ENCODE results near the gene ZBTB39. TPM values are rescaled to one million over a fixed set of nuclear protein-coding genes. Genes with fewer than 3 reads are reported as not detected.
"Not testable (repeated sequence)": the region's sequence is repeated elsewhere in the genome, so short reads cannot be mapped to it uniquely, and the experiment has no call there.

ZBTB39 gene
- total RNA-seq, 1 donor from 2014 or later = 6.1 TPM

GRCh38 chr12:56980268-56980667 is 26.1 kb downstream of the ZBTB39 start:
- TF ChIP-seq POLR2AphosphoS5 (IDR thresholded peaks at IDR 0.05; ENCODE audit: insufficient read depth in 1 of 2, low read depth in 1 of 2) (no peak), CTCF (IDR thresholded peaks at IDR 0.05) (no peak), POLR2A (IDR thresholded peaks at IDR 0.05) (no peak)
- Histone ChIP-seq H3K36me3 (no peaks in the 10 kb centered on the region), H3K4me3 (no peak overlapping the region), H3K27me3 (no peaks in the 10 kb centered on the region), H3K9me3 (no peaks in the 10 kb centered on the region), H3K27ac (no peak overlapping the region), H3K4me1 (no peaks in the 10 kb centered on the region)
- intact Hi-C loops (cut with DNase I) = no loop called here
- peak; percentile 9 to 37 for DNase-seq (ENCODE audit: extremely low spot score in 2 of 2)

GRCh38 chr12:56979628-56980027 is 26.7 kb downstream of the ZBTB39 start:
- no peaks in the 10 kb centered on the region for H3K36me3 ChIP-seq
- no peak for TF ChIP-seq CTCF (IDR thresholded peaks at IDR 0.05)
- no peak for TF ChIP-seq POLR2AphosphoS5 (IDR thresholded peaks at IDR 0.05; ENCODE audit: insufficient read depth in 1 of 2, low read depth in 1 of 2)
- TF ChIP-seq POLR2A (IDR thresholded peaks at IDR 0.05) = no peak
- peak in 1 of 2 donors; percentile 77 for DNase-seq (ENCODE audit: extremely low spot score in 2 of 2)
- H3K4me1 ChIP-seq = no peaks in the 10 kb centered on the region
- no peaks in the 10 kb centered on the region for H3K9me3 ChIP-seq
- H3K4me3 ChIP-seq = no peak overlapping the region
- no peaks in the 10 kb centered on the region for H3K27me3 ChIP-seq
- no peak overlapping the region for H3K27ac ChIP-seq
- intact Hi-C loops (cut with DNase I) = no loop called here

GRCh38 chr12:56978397-56979138 is 27.8 kb downstream of the ZBTB39 start:
- no peak overlapping the region for H3K27ac ChIP-seq
- no peaks in the 10 kb centered on the region for H3K9me3 ChIP-seq
- peak; percentile 72 to 85 for DNase-seq (ENCODE audit: extremely low spot score in 2 of 2)
- no peaks in the 10 kb centered on the region for H3K27me3 ChIP-seq
- no peaks in the 10 kb centered on the region for H3K36me3 ChIP-seq
- H3K4me3 ChIP-seq = no peak overlapping the region
- no peaks in the 10 kb centered on the region for H3K4me1 ChIP-seq
- intact Hi-C loops (cut with DNase I) = no loop called here
- no peak for TF ChIP-seq POLR2AphosphoS5 (IDR thresholded peaks at IDR 0.05; ENCODE audit: insufficient read depth in 1 of 2, low read depth in 1 of 2)
- TF ChIP-seq POLR2A (IDR thresholded peaks at IDR 0.05) = no peak
- no peak for TF ChIP-seq CTCF (IDR thresholded peaks at IDR 0.05)

GRCh38 chr12:56977361-56977760 is 29.0 kb downstream of the ZBTB39 start:
- H3K4me3 ChIP-seq; H3K9me3 ChIP-seq; intact Hi-C loops (cut with DNase I); H3K27ac ChIP-seq; H3K27me3 ChIP-seq; H3K4me1 ChIP-seq; H3K36me3 ChIP-seq: not testable (repeated sequence)
- peak in 1 of 2 donors; percentile 7 for DNase-seq (ENCODE audit: extremely low spot score in 2 of 2)

GRCh38 chr12:56974224-56974623 is 32.1 kb downstream of the ZBTB39 start:
- H3K4me3 ChIP-seq; H3K27ac ChIP-seq; DNase-seq (ENCODE audit: extremely low spot score in 2 of 2); H3K36me3 ChIP-seq; intact Hi-C loops (cut with DNase I); H3K27me3 ChIP-seq; H3K9me3 ChIP-seq; H3K4me1 ChIP-seq: not testable (repeated sequence)

- DNase-seq (ENCODE audit: extremely low spot score in 2 of 2); H3K36me3 ChIP-seq; H3K9me3 ChIP-seq; H3K27ac ChIP-seq; intact Hi-C loops (cut with DNase I); H3K4me3 ChIP-seq; H3K4me1 ChIP-seq; H3K27me3 ChIP-seq: not testable (repeated sequence)
Measured at GRCh38 chr12:56968910-56969309, 37.4 kb downstream of the ZBTB39 start.

GRCh38 chr12:56965997-56966642 is 40.2 kb downstream of the ZBTB39 start:
- H3K9me3 ChIP-seq; H3K4me3 ChIP-seq; DNase-seq (ENCODE audit: extremely low spot score in 2 of 2); H3K4me1 ChIP-seq; H3K36me3 ChIP-seq; intact Hi-C loops (cut with DNase I); H3K27me3 ChIP-seq; H3K27ac ChIP-seq: not testable (repeated sequence)

GRCh38 chr12:56965124-56965523 is 41.2 kb downstream of the ZBTB39 start:
- not testable (repeated sequence) for H3K4me1 ChIP-seq; DNase-seq (ENCODE audit: extremely low spot score in 2 of 2)

GRCh38 chr12:56963557-56963956 is 42.8 kb downstream of the ZBTB39 start:
- intact Hi-C loops (cut with DNase I); H3K27me3 ChIP-seq; H3K4me1 ChIP-seq; H3K9me3 ChIP-seq; H3K36me3 ChIP-seq; DNase-seq (ENCODE audit: extremely low spot score in 2 of 2); H3K4me3 ChIP-seq; H3K27ac ChIP-seq: not testable (repeated sequence)

More at GRCh38 chr12:56965124-56965523, 41.2 kb downstream of the ZBTB39 start:
- H3K4me3 ChIP-seq; H3K36me3 ChIP-seq; H3K27ac ChIP-seq; H3K27me3 ChIP-seq; H3K9me3 ChIP-seq; intact Hi-C loops (cut with DNase I): not testable (repeated sequence)

- H3K4me3 ChIP-seq; H3K9me3 ChIP-seq; H3K27ac ChIP-seq; DNase-seq (ENCODE audit: extremely low spot score in 2 of 2); intact Hi-C loops (cut with DNase I); H3K4me1 ChIP-seq; H3K36me3 ChIP-seq; H3K27me3 ChIP-seq: not testable (repeated sequence)
Measured at GRCh38 chr12:56962247-56962646, 44.1 kb downstream of the ZBTB39 start.
